ENCODE data around the gene OCLN.
"Not testable (repeated sequence)": the region's sequence is repeated elsewhere in the genome, so short reads cannot be mapped to it uniquely, and the experiment has no call there.

The OCLN gene, protein sequence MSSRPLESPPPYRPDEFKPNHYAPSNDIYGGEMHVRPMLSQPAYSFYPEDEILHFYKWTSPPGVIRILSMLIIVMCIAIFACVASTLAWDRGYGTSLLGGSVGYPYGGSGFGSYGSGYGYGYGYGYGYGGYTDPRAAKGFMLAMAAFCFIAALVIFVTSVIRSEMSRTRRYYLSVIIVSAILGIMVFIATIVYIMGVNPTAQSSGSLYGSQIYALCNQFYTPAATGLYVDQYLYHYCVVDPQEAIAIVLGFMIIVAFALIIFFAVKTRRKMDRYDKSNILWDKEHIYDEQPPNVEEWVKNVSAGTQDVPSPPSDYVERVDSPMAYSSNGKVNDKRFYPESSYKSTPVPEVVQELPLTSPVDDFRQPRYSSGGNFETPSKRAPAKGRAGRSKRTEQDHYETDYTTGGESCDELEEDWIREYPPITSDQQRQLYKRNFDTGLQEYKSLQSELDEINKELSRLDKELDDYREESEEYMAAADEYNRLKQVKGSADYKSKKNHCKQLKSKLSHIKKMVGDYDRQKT

DNA sequence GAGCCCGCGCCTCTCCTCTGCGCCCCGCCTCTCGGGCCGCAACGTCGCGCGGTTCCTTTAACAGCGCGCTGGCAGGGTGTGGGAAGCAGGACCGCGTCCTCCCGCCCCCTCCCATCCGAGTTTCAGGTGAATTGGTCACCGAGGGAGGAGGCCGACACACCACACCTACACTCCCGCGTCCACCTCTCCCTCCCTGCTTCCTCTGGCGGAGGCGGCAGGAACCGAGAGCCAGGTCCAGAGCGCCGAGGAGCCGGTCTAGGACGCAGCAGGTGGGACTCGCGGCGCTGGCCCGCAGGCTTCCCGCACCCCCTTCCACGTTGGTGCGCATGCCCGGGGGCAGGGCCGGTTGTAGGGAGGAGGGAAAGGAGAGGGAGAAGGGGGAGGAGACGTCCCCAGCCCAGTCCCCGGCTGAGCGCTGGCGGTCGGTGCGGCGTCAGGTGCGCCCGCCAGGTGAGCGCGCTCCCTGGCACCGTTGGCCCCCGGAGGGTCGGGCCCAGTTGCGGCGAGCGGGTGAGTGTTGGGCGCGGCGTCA is at the start of gene OCLN:
Gene OCLN, plus strand, starts transcription at position 400 of the 532 bp plus-strand sequence. CDS start 11,455 bp downstream, outside the sequence.
- DNase-seq = peak in 3 of 14 donors; percentile 7 to 76 (median 51)

DNA sequence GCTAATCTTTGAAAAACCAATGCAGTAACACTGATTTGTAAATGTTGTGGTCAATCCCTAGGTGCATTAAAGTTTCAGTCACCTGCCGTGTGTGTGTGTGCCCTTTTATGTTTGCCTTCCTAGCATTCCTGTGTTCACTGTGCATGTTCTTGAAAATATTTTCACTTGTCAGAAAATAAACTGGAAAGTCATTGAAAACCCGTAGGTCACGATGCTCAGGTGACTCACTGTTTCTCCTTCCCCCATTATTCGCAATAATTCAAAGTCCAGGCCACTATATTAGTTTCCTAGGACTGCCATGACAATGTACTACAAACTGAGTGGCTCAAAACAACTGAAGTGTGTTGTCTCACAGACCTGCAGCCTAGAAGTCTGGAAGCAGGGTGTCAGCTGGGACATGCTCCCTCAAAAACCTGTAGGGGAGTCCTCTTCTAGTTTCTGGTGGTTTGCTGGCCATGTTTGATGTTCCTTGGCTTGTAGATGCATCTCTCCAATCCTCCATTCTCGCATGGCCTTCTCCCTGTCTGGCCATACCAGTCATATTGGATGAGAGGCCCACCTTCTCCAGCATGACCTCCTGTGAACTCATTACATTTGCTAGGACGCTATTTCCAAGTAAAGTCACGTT is 48.3 kb upstream of the OCLN start:
- DNase-seq = no peak

DNA sequence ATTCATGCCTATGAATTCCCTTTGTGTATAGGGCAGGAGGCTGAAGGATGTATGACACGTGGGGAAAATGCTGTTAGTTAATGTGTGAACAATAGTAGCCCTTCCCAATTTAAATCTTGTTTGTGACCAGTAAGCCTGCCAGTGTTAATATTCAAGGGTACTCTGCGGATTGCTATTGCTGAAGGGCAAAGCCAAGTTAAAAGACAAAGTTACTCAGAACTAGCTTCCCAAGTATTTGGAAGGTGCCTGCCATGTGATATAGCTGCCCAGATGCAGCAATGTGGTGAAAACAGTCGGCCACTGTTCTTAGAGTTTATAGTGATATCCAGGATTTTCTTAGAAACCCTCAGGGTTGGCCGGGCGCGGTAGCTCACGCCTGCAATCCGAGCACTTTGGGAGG is 43.1 kb upstream of the OCLN start:
- no peak for DNase-seq

DNA sequence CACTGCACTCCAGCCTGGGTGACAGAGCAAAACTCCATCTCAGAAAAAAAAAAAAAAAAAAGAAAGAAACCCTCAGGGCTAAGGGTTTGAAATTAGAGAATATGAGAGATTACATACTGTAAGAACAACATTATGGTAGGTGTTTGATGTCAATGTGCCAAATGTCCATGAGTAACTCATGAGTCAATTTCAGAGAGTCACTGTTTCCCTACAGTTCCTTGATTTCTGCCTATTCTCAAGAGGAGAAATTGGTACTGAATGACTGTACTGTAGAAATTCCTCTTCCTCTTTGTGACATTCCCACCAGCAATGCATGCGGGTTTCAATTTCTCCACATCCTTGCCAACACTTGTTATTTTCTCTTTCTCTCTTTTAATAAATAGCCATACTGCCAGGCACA is 42.5 kb upstream of the OCLN start:
- DNase-seq = no peak

DNA sequence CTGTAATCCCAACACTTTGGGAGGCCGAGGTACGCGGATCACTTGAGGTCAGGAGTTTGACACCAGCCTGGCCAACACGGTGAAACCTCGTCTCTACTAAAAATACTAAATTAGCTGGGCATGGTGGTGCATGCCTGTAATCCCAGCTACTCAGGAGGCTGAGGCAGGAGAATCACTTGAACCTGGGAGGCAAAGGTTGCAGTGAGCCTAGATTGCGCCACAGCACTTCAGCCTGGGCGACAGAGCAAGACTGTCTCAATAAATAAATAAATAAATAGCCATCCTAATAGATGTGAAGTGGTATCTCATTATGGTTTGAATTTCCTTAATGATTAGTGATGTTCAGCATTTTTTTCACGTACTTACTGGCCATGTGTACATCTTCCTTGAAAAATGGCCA is 42.1 kb upstream of the OCLN start:
- DNase-seq = not testable (repeated sequence)

DNA sequence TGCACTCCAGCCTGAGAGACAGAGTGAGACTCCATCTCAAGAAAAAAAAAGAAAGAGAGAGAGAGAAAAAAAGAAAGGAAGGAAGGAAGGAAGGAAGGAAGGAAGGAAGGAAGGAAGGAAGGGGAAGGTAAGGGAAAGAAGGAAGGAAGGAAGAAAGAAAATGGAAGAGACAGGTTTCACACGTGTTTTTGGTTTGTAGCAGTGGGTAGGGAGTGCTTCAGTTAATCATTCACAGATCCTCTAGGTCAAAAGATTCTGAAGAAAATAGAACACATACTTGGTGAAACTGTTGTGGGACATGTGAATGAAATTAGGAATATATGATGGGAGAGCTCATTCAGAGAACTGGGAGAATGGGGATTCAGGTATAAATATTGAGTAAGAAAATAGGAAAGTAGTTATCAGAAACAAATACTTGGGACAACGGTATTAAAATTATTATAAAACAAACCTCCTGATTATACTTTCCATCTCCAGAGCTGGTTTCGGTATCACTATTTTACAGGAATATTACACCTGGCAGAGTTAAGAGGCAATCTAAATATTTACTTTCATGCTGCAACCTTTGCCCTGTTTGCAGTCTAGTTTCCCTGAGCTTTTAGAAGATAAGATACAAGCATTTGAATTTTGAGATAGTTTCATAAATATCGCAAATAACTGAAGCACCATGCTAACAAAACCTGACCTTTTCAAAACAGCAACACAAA is 40.5 kb upstream of the OCLN start:
- DNase-seq = no peak

DNA sequence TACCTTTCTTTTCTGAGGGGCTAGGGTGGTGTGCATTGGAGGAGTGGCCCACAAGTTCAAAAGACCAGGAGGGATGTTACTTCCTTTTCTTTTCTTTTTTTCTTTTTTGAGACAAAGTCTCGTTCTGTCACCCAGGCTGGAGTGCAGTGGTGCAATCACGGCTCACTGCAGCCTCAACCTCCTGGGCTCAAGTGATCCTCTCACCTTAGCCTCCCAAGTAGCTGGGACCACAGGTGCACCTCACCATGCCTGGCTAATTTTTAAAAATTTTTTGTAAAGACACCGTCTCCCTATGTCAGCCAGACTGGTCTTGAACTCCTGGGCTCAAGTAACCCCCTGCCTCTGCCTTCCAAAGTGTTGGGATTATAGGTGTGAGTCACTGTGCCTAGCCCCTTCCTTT is 39.1 kb upstream of the OCLN start:
- DNase-seq = not testable (repeated sequence)

DNA sequence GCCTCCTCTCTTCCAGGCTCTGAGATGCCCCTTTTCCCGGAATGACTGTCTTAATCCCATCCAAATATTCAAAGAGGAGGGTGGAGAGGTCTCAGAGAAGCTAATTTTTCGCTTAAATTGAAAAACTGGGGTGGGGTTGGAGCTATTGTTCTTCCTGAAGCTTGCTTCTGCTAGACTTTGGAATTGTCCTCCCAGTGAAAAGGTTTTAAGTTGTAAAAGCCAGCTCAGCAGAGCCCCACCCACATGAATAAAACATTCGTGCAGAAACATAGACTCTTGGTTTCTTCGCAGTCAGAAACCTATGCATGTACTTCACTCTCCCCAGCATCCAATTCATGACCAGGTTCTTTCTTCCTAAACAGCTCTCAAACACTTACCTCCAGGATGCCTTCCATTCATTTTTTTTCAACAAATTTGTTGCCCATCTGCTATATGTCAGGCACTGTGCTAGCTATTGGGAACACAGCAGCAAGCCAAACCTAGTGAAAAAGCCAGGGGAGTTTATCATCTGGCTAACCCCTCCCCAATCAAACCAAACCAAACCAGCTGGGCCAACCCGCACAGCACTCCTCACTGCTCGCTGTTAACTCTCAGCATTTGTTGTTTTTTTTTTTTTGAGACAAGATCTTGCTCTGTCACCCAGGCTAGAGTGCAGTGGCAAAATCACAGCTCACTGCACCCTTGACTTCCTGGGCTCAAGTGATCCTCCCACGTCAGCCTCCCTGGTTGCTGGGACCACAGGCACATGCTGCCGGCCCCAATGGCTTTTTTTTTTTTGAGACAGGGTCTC is 37.9 kb upstream of the OCLN start:
- no peak for DNase-seq

DNA sequence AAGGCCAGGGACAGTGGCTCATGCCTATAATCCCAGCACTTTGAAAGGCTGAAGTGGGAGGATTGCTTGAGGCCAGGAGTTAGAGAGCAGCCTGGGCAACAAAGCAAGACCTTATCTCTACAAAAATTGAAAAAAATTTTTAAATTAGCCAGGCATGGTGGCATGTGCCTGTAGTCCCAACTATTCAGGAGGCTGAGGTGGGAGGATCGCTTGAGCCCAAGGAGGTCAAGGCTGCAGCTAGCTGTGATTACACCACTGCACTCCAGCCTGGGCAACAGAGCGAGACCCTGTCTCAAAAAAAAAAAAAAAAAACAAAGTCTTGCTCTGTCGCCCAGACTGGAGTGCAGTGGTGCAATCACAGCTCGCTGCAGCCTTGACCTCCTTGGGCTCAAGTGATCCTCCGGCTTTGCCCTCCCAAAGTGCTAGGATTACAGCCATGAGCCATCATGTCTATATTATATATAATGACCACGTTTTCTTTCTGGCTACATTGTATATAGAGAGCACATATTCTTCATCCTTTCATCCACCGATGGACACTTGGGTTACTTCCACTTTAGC is 37.1 kb upstream of the OCLN start:
- not testable (repeated sequence) for DNase-seq

DNA sequence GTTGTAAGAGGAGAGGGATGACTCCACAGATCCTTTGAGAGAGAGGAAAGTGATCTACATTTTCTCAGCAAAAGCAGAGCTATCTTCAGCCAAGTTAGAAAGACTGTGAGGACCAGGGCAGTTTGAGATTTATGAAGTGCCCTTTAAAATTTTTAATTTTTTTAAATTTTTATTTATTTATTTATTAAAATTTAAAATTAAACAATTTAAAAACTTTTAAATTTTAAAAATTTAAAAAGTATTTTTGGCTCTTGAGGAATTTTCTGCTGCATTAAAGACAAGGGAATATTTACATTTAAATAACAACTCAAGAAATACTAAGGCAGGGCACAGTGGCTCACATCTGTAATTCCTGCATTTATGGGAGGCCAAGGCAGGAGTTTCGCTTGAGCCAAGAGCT is 30.4 kb upstream of the OCLN start:
- no peak for DNase-seq

DNA sequence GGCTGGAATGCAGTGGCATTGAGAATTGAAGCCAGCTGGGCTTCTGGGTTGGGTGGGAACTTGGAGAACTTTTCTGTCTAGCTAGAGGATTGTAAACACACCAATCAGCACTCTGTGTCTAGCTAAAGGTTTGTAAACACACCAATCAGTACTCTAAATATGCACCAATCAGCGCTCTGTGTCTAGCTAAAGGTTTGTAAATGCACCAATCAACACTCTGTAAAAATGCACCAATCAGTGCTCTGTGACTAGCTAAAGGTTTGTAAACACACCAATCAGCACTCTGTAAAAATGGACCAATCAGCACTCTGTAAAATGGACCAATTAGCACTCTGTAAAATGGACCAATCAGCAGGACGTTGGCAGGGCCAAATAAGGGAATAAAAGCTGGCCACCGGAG is 26.2 kb upstream of the OCLN start:
- not testable (repeated sequence) for DNase-seq

DNA sequence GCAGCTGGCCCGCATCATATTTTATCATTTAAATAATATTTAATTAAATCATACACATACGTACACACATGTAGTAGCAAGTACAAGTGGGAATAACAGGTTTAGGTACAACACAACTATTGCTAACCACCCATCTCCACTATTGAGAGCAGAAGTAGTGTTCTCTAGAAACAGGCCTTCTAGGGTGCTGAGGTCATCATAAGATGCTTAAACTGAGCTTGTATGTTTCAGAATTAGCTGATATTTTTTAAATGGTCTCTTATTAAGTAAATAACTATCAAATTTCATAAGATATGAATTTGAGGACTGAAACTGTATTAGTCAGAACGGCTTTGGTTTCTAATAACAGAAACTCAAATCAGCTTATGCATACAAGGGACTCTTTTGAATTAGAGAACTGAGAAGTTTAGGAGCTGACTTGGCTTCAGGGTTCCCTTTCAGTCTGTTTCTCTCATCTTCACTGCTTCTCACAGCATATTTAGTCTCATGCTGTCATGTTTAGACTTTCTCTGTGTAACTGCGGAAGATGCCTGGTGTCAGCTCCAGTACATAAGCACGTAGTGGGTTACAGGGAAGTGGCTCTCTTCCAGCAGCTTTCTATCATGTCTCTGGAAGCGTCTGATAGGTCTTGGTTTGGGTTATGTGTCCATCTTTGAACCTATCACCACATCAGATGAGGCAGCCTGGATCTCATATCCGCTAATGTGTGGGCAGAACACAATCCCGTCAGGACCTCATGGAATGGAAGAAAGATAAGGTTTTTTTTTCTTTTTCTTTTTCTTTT is 25.0 kb upstream of the OCLN start:
- DNase-seq = no peak

DNA sequence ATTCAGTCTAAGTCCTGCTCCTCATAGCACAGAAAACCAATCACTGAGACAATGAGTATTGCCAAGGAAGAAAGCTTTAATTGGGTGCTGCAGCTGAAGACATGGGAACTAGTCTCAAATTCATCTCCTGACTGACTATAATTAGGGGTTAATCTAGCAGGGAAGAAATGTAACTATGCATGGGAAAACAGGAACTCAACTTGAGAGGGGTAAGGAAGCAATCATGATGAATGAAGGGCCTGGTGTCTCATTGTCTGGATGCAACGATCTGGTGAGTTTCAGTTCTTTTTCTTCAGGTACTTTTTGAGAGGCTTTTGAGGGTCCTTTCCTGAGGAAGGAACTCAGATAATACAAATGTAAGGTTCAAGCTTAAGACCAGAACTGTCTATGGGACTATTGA is 24.0 kb upstream of the OCLN start:
- DNase-seq = no peak

DNA sequence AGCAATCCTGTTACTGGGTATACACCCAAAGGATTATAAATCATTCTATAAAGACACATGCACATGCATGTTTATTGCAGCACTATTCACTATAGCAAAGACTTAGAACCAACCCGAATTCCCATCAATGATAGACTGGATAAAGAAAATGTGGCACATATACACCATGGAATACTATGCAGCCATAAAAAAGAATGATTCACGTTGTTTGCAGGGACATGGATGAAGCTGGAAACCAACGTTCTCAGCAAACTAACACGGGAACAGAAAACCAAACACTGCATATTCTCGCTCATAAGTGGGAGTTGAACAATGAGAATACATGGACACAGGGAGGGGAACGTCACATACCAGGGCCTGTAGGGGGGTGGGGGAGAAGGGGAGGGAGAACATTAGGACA is 21.1 kb upstream of the OCLN start:
- not testable (repeated sequence) for DNase-seq

DNA sequence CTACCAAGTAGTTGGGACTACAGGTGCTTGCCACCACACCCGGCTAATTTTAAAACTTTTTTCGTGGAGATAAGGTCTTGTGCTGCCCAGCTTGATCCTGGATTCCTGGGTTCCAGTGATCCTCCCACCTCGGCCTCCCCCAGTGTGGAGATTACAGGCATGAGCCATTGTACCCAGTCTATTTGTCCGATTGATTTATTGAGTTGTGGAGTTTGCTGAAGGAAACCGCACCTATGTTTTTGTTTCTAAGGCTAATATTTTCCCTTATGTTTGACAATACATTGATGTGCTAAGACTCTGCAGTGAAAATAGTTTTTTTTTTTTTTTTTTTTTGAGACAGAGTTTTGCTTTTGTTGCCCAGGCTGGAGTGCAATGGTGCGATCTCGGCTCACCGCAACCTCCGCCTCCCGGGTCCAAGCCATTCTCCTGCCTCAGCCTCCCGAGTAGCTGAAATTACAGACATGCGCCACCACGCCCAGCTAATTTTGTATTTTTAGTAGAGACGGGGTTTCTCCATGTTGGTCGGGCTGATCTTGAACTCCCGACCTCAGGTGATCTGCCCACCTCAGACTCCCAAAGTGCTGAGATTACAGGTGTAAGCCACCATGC is 20.0 kb upstream of the OCLN start:
- DNase-seq = not testable (repeated sequence)

DNA sequence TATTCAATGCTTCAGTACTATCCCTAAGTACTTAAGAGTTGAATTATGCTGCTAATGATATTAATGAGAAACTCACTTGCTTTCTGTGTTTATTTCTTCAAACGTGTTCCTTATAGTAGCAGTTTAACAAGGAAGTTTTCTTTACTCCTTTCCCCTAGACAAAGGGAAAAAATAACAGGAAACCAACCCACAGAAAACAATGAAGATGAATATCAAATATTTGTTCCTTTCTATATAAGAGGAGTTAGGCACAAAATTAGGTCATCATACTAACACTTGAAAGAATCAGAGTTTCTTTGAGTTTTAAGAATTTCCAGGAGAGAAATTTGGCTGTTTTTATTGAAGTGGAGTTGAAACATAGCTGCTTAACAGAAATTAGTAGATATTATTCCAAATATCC is 15.4 kb upstream of the OCLN start:
- no peak for DNase-seq

DNA sequence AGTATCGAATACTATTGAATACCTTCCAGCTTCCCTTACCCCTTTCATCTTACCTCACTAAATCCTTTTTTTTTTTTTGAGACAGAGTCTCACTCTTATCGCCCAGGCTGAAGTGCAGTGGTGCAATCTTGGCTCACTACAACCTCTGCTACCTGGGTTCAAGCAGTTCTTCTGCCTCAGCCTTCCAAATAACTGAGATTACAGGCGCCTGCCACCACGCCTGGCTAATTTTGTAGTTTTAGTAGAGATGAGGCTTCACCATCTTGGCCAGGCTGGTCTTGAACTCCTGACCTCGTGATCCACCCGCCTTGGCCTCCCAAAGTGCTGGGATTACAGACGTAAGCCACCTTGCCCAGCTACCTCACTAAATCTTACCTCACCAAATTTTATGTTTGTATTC is 14.3 kb upstream of the OCLN start:
- DNase-seq = not testable (repeated sequence)

DNA sequence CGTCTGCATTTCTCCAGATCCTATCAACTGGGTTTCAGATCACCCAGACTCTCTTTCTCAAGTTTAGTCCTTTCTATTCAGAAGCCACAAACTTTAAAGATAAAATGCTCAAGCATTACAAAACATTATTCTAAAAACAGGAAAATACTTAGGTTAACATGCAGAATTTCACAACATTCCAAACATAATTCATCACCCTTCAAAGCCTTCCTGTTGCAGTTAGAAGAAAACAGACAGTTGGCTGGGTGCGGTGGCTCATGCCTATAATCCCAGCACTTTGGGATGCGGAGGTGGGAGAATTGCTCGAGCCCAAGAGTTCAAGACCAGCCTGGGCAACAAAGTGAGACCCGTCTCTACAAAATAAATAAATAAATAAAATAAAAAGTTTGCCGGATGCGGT is 7.7 kb upstream of the OCLN start:
- no peak for DNase-seq

DNA sequence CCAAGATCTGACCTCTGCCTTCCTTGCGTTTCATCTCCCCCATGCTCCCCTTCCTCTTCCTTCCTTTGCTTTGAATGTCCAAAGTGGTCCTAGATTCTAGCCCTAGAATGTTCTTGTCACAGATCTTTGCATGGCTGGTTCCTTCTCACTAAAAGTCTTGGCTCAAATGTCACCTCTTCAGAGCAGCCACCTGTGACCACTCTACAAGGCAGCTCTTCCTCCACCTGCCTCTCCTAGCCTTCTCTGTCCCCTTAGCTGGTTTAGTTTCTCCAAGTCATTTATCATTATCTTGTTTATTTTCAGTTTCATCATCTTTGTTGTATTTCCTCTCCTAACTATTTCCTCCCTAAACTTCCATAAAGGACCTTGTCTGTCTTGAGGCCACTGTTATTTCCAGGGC is 7.1 kb upstream of the OCLN start:
- DNase-seq = no peak

DNA sequence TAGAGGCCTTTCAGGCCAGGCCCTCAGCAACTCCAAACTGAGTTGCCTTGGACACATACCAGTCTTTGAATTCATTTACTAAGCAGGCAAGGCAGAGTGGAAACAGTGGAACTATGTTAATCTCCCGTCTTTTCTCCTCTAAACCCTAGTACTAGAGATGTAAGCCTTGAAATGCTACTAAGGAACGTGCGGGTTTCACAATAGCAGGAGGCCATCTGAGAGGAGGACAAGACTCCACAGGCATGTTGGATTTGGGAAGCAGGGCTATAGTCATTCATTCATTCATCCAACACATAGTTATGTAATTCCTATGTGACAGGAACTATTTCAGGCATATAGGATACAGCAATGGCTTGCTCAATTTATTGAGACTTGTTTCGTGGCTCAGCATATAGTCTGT is 3.3 kb upstream of the OCLN start:
- DNase-seq = no peak

DNA sequence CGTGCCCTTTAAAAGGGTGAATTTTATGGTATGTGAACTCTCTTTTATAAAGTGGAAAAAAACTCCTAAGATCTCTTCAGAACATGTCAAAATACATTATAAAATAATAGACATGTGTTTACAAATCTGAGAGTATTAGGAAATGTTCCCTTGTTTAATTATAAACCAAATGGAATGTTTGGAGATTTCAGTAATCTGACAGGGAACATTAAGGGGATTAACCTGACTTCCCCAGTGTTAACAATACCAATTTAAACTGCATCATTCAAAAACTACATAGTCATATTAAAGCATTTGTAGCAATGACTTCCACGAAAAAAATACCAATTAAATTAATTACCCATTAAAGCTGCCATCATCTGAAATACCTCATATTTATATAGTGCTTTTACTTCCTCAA is 1.6 kb upstream of the OCLN start:
- DNase-seq = no peak

Measured in C1 segment of cervical spinal cord (tissue), 14 donors.